Effector CD4-positive, alpha-beta T cell (primary cell): ENCODE results near the gene RAB15.

Experiments
- DNase-seq: peaks from one replicate; pipeline ENCODE4 v3.0.0-alpha.2; 2020

Gene RAB15

DNA sequence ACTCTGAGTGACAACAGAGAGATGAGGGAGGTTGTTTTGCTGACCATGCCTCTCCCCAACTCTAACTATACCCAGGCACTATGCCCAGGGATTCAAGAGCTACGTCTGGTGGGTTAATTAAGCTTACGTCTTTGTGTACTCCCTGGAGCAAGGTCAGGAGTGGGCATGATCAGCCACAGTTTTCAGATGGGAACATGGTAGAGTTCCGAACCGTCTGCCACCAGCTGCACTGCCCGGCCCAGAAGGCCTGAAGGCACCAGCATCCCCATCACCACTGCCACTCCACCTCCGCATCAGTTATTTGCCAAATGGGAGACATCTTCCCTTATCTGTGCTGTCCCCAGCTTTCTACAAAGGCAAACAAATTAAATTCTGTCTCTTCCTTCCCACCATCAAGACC lies 18.5 kb downstream of the RAB15 start:
- DNase-seq, result no peak

DNA sequence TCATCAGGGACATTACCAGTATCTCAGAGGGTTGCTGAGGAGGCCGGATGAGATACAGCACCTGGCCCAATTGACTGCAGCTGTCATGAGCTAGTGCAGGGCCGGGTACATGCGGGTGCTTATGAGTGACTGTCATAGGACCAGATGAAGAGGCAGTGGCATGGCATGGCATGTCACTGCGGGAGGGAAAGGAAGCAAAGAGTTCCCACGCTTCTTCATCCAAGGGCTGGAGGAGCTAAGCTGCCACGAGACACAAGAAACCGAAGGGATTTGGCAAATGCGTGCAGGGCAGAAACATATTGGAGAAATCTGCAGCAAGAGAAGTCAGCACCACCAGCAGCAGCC lies 18.9 kb downstream of the RAB15 start:
- DNase-seq, result no peak

DNA sequence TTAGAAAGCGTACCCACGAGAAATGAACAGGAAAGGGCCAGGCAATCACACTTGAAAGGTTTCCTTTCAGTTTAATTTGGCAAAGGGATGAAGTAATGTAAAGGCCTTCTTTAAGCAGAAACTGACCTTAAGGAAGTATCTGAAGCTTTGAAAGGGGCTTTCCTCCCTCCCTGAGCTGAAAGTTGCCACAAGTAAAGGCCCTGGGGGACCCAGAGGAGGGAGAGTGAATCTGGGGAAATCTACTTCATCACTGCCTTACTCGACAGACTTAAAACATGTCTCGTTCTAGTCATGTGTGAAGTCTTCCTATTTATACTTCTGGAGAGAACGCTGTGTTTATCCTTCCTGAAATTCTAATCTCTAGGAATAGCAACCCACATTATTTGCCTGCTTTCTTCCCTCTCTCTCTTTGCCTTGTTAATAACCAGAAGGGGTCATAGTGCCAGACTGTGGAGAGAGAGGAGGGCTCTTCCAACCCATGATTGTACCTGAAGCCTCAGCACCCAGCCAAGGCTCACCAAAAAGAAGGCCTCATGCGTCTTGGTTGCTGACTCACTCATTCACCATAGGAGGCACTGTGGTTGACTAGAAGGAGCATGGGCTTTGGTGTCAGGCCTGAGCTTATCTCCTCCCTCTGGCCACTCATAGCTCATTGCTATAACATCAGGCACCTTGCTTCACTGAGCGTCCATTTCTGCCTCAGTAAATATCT lies 19.4 kb downstream of the RAB15 start:
- DNase-seq, result no peak

DNA sequence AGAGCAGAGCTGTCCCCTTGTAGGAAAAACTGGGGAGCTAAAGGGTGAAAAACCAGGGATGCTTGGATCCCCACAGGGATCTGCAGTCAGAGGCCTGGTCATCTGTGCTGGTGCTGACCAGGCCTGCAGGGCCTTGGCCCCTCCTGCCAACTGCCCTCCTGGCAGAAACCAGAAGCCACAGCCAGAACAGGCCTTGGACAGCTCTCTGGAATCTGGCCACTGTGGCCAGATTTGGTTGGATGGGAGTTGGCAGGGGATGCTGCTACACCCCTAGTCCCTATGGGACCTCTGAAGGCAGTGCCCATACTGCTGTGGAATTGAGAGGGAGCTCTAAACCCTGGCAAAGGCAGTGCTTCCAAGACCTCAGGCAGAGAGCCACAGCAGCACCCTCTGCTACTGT lies 20.4 kb downstream of the RAB15 start:
- DNase-seq, result no peak

DNA sequence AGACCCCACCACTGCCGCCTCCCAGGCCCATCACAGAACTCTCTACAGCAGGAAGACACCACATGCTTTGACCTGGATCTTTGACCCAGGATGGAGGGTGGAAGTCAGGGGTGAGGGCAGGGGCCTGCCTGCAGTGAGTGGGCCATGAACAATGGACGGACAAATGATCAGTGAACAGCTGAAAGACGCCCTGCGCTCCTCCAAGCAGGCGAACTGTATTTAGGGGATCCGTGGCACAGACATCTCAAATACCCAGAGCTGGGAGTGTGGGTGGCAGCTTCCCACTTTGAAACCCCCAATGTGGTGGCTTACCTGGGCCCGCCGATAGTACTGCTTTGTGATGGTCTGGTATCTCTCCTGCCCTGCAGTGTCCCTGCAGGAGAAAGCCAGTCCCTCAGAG lies 20.8 kb downstream of the RAB15 start:
- no peak for DNase-seq

DNA sequence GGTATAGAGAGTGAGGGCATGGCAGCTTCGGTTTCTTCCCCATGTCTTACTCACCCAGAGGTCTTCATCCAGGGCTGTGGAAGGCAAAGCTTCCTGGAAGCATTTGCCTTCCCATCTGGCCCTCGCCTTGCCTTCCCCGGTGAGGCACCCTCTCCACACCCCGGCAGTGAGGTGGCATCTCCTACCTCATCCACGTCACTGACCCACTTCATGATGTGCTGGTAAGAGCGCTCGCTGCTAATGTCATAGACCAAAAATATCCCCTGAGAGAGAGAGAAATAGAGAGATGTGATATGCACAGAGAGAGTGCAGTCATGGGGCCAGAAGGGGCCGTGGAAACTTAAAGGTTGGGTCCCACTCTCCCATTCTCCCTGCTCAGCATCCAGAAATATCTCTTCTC lies 21.2 kb downstream of the RAB15 start:
- no peak for DNase-seq

DNA sequence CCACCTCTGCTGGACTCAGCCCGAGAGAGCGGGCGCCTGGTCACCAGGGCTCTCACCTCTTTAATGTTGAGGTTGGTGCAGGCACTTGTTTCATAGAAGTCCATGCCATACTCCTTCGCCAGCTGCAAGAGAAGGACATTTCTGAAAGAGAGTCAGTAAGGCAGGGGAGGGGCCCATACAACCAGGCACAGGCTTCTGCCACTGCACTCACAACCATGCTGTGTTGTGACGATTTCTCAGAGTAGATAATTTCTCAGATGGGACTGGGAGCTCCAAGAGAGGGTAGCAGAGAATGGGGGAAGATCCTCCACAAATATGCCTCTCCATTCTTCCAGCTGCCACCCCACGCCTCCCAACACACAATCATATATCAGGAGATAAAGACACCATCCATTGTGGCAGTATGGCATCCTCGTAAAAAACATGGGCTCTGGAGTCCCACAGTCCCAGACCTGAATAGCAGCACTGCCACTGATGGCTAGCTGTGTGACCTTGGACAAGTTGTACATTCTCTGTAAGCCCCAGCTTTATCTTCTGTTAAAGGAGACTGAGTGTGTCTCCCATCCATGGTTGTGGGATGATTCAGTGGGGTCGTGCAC lies 23.4 kb downstream of the RAB15 start:
- no peak for DNase-seq

DNA sequence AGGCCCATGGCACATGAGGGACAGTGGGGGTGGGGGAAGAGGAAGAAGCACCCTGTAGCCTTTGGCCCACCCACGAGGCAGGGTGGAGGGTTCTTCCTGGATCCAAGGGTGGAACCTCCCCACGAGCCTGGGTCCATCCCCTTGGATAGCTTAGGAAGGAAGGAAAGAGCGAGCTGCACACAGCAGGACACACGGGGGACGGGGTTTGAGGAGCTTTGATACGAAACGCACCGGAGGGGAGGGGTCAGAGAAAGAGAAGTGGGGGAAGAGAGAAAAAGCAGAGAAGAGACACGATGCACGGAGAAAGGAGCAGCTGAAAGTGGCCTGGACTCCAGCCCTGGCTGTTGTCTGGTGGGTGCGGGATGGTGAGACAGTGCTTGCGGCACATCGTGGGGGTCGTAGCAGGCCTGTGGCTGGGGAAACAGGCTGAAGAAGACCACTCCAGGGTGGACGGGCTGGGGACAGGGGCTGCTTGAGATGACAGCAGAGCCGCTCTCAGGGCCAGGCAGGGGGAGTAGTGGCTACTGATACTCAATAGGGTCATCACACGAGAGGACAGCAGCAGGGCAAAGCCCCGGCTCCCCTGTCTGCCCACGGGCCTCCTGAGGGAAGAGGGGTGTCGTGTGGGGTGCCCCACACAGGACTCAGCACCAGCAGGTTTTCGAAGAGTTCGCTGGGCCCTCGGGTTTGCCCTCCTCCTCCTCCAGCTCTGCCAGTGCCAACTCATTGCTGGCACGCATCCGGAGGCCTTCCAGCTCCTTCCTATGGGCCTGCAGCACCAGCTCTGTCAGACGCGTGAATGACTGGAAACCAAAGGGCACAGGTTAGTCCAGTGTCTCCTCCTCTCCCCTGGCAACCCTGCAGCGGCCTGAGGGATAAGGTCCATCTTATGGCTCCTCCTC lies 24.2 kb downstream of the RAB15 start:
- DNase-seq, result no peak

DNA sequence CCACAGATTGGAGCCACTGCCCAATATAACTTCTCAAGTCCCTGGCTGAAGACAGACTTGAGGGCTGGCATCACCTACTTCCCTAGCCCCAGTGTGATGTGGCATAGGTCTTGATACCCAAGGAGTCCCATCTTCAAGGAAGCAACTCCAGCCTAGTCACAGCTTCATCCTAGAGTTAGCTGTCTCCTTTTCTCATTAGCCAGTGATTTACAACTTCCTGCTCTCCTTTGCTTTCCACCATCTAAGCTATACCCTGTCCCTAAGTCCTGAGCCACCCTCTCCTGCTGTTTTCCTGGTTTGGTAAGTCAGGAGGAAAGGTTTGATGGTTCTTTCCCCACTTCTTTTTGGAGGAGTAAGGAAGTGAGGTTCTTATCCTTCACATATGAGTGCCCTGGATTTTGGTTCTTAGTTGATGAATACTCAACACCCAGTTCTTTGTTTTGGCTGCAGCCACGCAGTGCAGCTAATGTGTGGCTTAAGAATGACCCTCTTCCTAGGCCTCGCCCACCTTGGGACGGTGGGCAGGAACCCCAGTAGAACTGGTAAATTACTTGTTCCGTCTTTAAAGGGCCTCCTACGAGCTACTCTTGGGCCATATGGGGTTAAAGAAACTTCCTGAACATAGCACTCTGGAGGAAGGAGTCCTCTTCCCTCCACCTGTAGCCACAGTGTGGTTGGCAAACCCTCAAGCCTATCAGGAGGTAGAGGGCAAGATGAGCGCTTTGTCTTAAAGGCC lies 25.7 kb downstream of the RAB15 start:
- DNase-seq, result no peak

DNA sequence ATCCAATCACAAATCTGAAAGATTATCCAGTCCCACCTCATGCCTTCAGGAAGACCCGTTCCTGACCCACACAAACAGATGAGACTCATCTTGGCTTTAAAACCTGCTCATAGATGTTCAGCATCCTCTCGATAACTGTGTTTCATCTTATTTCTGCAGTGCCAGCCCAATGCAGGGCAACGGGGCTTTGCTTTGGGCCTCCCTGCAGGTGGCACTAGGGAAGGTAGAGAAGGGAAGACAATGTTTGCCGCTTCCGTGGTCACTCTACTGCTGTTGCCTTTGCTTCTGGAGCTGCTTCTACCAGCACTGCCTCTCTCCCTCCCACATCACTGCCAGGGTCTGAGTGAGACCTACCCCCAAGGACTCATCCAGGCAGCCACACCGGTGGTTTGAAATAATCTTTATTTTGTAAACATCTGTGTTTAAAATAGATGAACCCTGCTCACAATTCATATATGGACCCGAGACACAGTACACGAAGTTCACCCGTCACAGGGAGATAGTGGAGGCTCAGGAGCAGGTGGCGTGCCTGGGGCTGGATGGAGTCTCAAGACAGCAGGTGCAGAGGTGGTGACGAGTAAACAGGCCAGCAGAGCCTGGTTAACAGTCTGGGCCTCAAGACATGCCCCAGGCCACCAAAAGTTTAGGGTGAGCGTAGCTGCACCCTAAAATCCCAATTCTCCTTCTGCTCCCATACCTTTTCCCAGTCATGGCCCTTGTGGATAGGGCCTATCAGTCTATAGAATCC lies 26.5 kb downstream of the RAB15 start:
- DNase-seq, result no peak

DNA sequence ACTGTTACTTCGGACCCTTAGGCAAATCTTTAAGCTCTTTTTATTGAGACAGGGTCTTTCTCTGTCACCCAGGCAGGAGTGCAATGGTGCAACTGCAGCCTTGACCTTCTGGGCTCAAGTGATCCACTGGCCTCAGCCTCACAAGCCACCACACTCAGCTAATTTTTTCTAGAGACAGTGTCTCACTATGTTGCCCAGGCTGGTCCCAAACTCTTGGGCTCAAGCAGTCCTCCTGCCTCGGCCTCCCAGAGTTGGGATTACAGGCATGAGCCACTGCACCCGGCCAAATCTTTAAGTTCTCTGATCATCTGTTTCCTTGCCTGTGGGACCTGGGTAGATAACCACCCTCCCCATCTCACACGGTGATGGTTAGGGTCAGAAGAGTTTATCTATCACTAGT lies 27.3 kb downstream of the RAB15 start:
- DNase-seq, result no peak

DNA sequence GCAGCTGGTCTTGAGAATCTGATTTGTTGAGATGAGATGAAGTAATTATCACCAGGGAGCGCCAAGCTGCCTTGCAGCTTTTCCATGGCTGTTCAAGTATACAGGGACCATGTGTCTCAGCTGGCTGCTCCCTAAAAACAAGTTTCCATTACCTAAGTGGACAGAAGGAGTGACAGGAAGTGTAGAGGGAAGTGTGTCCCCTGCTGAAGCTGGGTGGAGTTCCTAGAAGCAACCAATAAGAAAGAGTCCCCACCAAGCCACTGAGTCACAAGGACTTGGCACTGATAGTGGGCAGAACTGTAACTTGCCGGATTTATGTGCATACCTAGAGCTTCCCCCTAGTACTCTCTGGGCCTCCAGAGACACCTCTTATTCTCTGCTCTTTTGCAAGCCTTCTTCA lies 28.1 kb downstream of the RAB15 start:
- no peak for DNase-seq

DNA sequence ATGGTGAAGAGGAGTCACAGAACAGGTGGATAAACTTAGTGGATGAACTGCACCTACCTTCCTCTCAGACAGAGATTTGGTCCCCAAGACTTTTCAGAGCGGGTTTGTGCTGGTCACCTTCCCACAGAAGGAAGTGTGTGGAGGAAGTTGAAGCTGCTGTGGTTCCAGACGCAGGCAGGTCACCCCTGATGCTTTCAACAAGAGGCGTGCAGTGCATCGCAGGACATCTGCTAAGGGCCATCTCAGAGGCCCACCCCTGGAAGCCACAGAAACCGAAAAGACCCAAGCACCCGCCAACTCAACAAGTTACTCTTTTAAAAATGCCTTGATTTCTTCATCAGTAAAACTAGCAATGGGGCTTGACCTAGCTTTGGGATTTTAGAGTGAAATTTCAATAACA lies 28.6 kb downstream of the RAB15 start:
- DNase-seq, result no peak

DNA sequence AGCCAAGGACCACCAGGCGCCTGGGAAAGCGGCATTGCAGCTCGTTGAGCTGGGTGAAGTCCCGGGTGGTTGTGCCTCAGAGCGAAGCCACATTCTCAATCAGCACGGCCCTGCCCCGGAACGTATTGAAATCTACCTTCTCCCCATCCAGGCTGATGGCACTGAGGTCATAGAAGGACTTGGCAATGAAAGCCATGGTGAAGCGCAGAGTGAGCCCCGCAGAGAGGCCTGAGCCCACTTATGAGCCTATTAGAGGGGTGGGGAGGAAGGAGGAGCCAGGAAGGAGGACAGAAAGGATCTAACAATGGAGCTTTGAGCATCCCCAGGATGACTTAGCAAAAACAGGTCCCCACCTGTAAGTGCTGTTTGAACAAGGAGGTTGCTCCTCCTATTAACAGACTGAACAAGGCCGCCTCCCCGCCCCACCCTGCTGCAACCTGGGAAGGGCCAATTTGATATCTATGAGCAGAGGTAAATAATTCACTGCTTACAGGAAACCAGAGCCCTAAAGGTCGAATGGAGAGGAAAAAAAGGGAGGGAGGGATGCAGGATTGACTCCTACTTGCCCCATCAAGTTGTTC lies 29.5 kb downstream of the RAB15 start, which contains the start of gene GPX2:
Gene GPX2 (minus strand): TSS at position 215 of the 581 bp plus-strand sequence. CDS start 19 bp downstream, at position 196.
- no peak for DNase-seq

DNA sequence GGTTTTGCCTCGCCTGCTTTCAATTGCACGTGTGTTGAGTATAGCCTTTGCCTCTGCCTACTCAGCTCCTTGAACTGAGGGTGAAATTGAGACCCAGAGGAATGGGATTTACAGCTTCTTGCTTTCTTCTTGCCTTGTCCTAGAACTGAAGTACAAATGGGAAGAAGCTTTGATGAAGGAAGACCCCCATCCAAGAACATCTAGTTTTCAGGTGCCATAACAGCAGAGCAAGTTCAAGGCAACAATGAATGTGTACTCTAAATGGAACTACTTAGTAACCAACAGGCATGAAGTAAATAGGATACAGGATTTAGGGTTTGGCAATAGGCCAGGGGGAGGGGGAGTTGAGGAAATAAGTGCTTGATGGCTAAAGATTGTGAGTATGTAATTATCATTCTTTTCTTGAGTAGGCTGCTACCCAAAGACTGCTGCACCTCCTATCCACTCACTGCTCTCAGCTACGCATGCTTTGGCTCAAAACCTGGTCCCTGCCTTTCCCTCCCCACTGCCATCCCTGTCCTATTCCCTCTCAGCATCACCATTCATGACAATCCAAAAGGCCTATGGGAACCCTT lies 31.7 kb downstream of the RAB15 start:
- DNase-seq, result no peak

DNA sequence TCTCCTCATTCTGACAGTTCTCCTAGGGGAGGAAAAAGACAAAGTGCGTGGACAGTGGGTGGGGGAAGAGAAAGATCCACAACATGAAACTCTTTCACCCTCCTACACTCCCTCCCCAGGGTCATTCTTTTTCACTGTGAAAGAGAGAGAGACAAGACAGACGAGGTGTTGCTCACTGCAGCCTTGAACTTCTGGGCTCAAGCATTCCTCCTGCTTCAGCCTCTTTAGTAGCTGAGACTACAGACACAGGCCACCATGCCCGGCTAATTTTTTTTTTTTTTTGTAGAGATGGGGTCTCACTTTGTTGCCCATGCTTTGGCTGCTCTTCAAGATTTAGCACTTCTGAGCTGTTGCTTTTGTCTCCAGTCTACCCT lies 32.3 kb downstream of the RAB15 start:
- DNase-seq, result no peak

DNA sequence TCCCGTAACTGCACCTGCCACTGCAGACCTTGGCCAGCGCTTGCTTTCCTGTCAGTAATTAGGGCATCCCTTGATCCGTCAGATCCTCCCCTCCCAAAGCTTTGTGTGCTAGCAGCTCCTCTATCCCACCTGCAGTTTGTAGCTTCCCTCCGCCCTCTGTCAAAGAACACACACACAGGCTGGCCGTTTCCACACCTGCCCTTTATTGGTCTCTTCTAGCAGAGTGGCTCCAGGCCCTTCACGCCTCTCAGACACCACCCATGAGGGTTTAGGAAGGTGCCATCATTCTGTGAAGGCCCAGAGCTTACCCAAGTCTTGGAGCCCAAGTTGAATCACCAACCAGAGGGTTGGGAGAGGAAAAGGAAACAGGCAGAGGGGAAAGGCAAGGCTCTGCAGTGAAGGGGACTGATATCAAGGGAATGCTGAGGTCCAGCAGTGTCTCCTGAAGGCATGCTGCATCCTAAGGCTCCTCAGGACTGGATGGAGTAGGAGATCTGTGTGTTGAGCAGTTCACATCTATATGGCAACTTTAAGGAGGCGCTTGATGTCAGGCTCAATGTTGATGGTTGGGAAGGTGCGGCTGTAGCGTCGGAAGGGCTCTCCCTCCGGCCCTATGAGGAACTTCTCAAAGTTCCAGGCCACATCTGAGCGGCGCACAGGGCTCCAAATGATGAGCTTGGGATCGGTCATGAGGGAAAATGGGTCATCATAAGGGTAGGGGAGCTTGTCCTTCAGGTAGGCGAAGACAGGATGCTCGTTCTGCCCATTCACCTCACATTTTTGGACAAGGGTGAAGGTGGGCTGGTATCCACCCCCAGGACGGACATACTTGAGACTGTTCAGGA lies 32.9 kb downstream of the RAB15 start:
- DNase-seq, result no peak

DNA sequence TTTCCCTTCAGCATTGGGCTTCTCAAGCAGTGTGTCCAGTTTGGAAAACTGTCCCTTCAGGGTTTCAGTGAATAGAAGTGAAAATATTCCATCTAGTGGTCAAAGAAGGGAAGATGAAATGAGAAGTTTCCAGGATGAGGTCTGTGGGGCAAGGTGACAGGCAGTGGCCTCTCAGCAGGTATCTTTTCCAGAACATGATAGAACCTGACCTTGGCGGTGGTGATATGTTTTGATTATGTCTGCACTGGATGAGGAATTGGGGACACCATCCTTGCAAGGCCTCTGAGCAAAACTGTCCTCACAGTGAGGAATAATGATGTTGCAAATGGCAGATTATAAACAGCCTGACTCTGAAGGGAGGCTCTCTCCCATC lies 34.3 kb downstream of the RAB15 start:
- DNase-seq, result no peak

DNA sequence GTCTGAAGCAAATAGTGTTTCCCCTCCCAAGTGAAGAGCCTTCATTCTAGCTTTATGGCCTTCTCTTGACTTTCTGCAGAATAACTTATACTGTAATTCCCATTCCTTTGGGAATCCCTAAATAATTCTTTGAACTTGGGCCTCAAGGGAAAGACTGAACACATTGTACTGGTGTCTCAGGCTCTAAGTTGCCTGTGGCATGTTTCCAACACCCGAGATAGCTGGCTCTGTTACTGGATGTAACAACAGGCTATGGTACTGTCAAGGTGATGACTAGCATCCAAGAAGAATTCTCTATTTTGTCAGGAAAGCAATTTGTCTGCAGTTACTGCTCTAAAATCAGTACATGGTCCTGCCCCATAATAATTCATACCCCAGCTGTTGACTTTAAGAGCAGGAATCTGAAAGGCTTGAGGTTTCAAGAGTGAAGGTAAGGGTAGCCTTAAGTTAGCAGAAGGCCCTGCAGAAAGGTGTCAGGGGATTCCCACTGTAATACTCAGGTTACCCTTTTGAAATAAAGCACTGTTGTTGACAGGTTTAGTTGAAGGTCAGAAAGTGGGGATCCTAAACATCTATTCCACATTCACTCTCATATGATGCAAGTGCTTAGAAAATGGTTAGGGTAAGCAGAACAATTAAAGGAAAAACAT lies 34.8 kb downstream of the RAB15 start:
- no peak for DNase-seq

DNA sequence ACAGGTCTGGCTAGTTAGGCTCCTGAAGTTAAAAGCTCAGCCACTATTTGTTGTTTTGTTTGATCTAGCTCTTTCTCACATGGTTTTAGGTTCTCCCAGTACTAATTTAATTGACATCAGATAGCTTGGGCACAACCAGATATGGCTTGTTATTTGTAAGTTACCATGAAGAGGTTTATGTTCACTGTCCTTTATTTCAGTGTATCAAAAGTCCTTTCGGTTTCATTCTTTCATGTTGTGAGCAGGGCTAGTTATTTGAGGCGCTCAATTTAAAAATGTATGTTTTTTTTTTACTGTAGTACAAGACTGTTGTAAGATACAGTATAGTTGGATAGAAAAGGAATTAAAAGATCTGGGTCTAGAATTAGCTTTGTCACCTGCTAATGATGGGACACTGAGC lies 36.6 kb downstream of the RAB15 start:
- DNase-seq, result no peak
